Loucy (cell line): ENCODE measurements around the gene RPS3.
A peak's percentile ranks its signal among the peaks of the same experiment; 100 is the strongest.

Source experiments
- H2AFZ ChIP-seq: fragments of 200-600 bp; sonication (generic); 2 replicates; pipeline ENCODE4 v1.6.0; 2016; ENCODE audit warnings: antibody characterized with exemption, mild to moderate bottlenecking, low read length, moderate library complexity
- H3F3A ChIP-seq: fragments of 200-600 bp; 2 replicates; pipeline ENCODE4 v1.6.0; 2016; ENCODE audit warnings: antibody characterized with exemption, low read depth, mild to moderate bottlenecking
- H3K27me3 ChIP-seq: fragments of 200-600 bp; sonication (generic); 2 replicates; pipeline ENCODE4 v1.6.1; 2014; ENCODE audit warnings: low read length, mild to moderate bottlenecking; ENCODE audit not compliant: insufficient read depth, poor library complexity, severe bottlenecking
- H3K36me3 ChIP-seq: fragments of 200-600 bp; sonication (generic); 2 replicates; pipeline ENCODE4 v1.6.1; 2016; ENCODE audit warnings: low read length; ENCODE audit not compliant: insufficient read depth
- H3K4me1 ChIP-seq: fragments of 200-600 bp; sonication (generic); 2 replicates; pipeline ENCODE4 v1.5.1; 2014; ENCODE audit warnings: low read length, mild to moderate bottlenecking; ENCODE audit not compliant: insufficient read depth, poor library complexity, severe bottlenecking
- H3K4me2 ChIP-seq: fragments of 200-600 bp; sonication (generic); 2 replicates; pipeline ENCODE4 v1.6.0; 2014; ENCODE audit warnings: antibody characterized with exemption, low read length, low read depth, mild to moderate bottlenecking; ENCODE audit not compliant: poor library complexity, severe bottlenecking
- H3K4me3 ChIP-seq: fragments of 200-600 bp; sonication (generic); 2 replicates; pipeline ENCODE4 v1.5.1; 2014; ENCODE audit warnings: low read length, mild to moderate bottlenecking, mixed read lengths; ENCODE audit not compliant: poor library complexity, severe bottlenecking
- H3K79me2 ChIP-seq: fragments of 200-600 bp; sonication (generic); 2 replicates; pipeline ENCODE4 v1.6.1; 2014; ENCODE audit warnings: low read length; ENCODE audit not compliant: insufficient read depth
- H3K9ac ChIP-seq: fragments of 200-600 bp; sonication (generic); 2 replicates; pipeline ENCODE4 v1.6.0; 2014; ENCODE audit warnings: mild to moderate bottlenecking, low read depth, low read length, moderate library complexity; ENCODE audit not compliant: poor library complexity, severe bottlenecking
- H3K9me2 ChIP-seq: fragments of 200-600 bp; sonication (generic); replicated peaks from 2 replicates; pipeline ENCODE4 v1.6.1; 2016; ENCODE audit warnings: low read depth, low read length, mixed read lengths
- H3K9me3 ChIP-seq: fragments of 200-600 bp; sonication (generic); 2 replicates; pipeline ENCODE4 v1.6.1; 2014; ENCODE audit warnings: mild to moderate bottlenecking, antibody characterized with exemption, low read length, low read depth; ENCODE audit not compliant: insufficient read depth
- H4K20me1 ChIP-seq: fragments of 200-600 bp; sonication (generic); 2 replicates; pipeline ENCODE4 v1.6.0; 2014; ENCODE audit warnings: antibody characterized with exemption, low read length, mild to moderate bottlenecking; ENCODE audit not compliant: insufficient read depth, poor library complexity, severe bottlenecking
- CTCF ChIP-seq: fragments of 200-600 bp; sonication (generic); conservative IDR thresholded peaks from 2 replicates; pipeline ENCODE4 v1.5.1; 2014; ENCODE audit warnings: mild to moderate bottlenecking, antibody characterized with exemption, low read length
- EZH2phosphoT487 ChIP-seq: fragments of 200-600 bp; IDR thresholded peaks from 2 replicates; pipeline ENCODE4 v1.6.1; 2018; ENCODE audit warnings: antibody characterized with exemption, mild to moderate bottlenecking, moderate library complexity, borderline replicate concordance

RPS3 gene

GRCh38 chr11:75403037-75403436 lies 3.7 kb downstream of the RPS3 start:
- TF ChIP-seq CTCF (no peak), EZH2phosphoT487 (no peak)
- peaks cover 16% of the 10 kb centered on the region for H3F3A ChIP-seq
- peaks cover 61% of the 10 kb centered on the region for H3K4me1 ChIP-seq
- peaks cover 8% of the 10 kb centered on the region for H3K27me3 ChIP-seq
- H3K9me3 ChIP-seq = no peaks in the 10 kb centered on the region
- peak overlapping the region; percentile 99 for H3K9ac ChIP-seq
- peak overlapping the region; percentile 94 for H3K4me3 ChIP-seq
- peaks cover 86% of the 10 kb centered on the region for H3K79me2 ChIP-seq
- no peak overlapping the region for H2AFZ ChIP-seq
- H4K20me1 ChIP-seq = peaks cover 85% of the 10 kb centered on the region
- peak overlapping the region; percentile 100 for H3K4me2 ChIP-seq
- H3K9me2 ChIP-seq = no peaks in the 10 kb centered on the region
- H3K36me3 ChIP-seq = peaks cover 67% of the 10 kb centered on the region

- Histone ChIP-seq H3K79me2 (peaks cover 94% of the 10 kb centered on the region), H3K4me3 (peak overlapping the region; percentile 94), H3K9me3 (no peaks in the 10 kb centered on the region), H3K9me2 (no peaks in the 10 kb centered on the region), H3K36me3 (peaks cover 76% of the 10 kb centered on the region), H4K20me1 (peaks cover 93% of the 10 kb centered on the region), H2AFZ (no peak overlapping the region), H3K4me2 (peak overlapping the region; percentile 100), H3K4me1 (peaks cover 55% of the 10 kb centered on the region), H3F3A (peaks cover 16% of the 10 kb centered on the region), H3K9ac (peak overlapping the region; percentile 99), H3K27me3 (peaks cover 8% of the 10 kb centered on the region)
- TF ChIP-seq EZH2phosphoT487 (no peak), CTCF (no peak)
These were observed 4.8 kb downstream of the RPS3 start for GRCh38 chr11:75403983-75404658.

GRCh38 chr11:75406338-75406777 lies 7.0 kb downstream of the RPS3 start:
- Histone ChIP-seq H2AFZ (no peak overlapping the region), H3K79me2 (peaks cover 73% of the 10 kb centered on the region), H3K27me3 (no peaks in the 10 kb centered on the region), H3K4me2 (peak overlapping the region; percentile 100), H3K9me3 (no peaks in the 10 kb centered on the region), H3K9me2 (no peaks in the 10 kb centered on the region), H3K4me3 (peak overlapping the region; percentile 94), H3K4me1 (peaks cover 51% of the 10 kb centered on the region), H3K9ac (peak overlapping the region; percentile 99), H3F3A (peaks cover 16% of the 10 kb centered on the region), H3K36me3 (peaks cover 70% of the 10 kb centered on the region), H4K20me1 (peaks cover 75% of the 10 kb centered on the region)
- TF ChIP-seq CTCF (no peak), EZH2phosphoT487 (no peak)
